Glomerular endothelial cell (primary cell): ENCODE results near the gene ANKRD12. TPM values are rescaled to one million over a fixed set of nuclear protein-coding genes. Genes with fewer than 3 reads are reported as not detected.
A peak's percentile ranks its signal among the peaks of the same experiment; 100 is the strongest.

Experiments used
- DNase-seq: peaks from one replicate; pipeline ENCODE4 v3.0.0-alpha.2; 2011; ENCODE audit warnings: low read depth, low spot score; ENCODE audit errors: extremely low read depth
- total RNA-seq: library from RNA; depleted of rRNA; stranded (reverse); fragments of >200 nt; gene quantifications from 2 replicates; pipeline ENCODE4 v1.2.3, GENCODE V29; 2015

The ANKRD12 gene
- total RNA-seq, 1 donor from 2014 or later = 16.3 TPM

GRCh38 chr18:9181275-9181674 lies 44.7 kb downstream of the ANKRD12 start:
- no peak for DNase-seq

DNA sequence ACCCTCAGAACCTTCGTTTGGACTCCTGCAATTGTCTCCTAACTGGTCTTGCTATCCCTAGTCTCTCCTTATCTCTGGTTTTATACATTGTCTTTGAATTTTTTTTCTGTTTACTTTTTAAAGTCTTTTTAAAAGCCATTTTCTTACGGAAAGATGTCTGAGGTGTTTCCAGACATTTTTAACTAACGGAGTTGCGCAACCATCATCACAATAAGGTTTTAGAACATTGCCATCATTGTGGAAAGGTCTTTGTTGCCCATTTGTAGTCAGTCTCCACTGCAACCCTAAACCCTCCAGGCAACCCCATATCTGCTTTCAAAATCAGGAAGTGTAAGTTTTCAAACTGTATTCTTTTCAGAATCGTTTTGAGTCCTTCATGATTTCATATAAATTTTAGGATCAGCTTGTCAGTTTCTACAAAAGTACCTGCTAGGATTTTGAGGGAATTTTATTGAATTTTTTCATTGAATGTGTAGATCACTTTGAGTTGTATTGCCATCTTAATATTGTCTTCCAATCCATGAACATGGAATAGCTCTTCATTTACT lies 46.3 kb downstream of the ANKRD12 start:
- no peak for DNase-seq

- DNase-seq = peak; percentile 81
Observed at GRCh38 chr18:9184998-9185613, 48.5 kb downstream of the ANKRD12 start.

GRCh38 chr18:9188359-9189231 lies 52.0 kb downstream of the ANKRD12 start:
- no peak for DNase-seq

- no peak for DNase-seq
Observed at GRCh38 chr18:9189491-9189890, 52.9 kb downstream of the ANKRD12 start.

GRCh38 chr18:9191658-9192256 lies 55.2 kb downstream of the ANKRD12 start:
- no peak for DNase-seq

GRCh38 chr18:9193031-9193430 lies 56.5 kb downstream of the ANKRD12 start:
- no peak for DNase-seq

DNA sequence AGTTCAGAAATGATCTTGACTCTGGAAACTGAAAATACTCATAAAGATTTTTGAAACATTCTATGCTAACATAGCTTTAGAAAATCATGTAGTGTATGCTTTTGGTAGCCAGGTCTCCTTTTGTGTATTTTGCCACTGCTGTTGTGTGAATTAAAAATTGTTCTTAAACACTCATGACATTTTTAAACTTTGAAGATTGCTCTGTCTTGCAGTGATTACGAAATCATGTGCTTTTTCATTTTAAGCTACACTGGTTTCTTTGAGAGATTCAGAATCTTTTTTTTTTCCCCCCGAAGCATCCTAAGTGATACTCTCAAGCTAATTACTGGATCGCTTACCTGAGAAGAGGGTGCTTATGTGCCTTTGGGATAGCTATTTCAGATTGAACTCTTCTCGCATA lies 60.0 kb downstream of the ANKRD12 start:
- no peak for DNase-seq

- DNase-seq = no peak
Observed at GRCh38 chr18:9199681-9200080, 63.1 kb downstream of the ANKRD12 start.

DNA sequence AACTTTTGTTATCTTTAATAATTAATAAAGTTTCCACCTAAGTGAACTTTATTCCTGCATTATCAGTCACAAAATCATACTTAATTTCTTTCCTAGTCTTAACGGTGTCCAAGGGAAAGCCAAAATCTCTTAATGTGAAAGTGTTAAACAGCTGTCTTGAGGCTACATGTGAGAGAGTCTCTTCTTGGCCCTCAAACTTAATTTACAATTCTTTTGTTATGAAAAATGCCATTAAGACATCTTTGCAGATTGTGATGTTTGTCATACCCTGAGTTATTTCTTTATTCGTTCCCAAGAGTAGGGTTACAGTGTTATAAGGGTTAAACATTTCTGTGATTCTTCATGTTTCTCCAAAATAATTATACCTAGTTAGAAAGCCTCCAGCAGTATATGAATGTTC lies 64.6 kb downstream of the ANKRD12 start:
- no peak for DNase-seq

DNA sequence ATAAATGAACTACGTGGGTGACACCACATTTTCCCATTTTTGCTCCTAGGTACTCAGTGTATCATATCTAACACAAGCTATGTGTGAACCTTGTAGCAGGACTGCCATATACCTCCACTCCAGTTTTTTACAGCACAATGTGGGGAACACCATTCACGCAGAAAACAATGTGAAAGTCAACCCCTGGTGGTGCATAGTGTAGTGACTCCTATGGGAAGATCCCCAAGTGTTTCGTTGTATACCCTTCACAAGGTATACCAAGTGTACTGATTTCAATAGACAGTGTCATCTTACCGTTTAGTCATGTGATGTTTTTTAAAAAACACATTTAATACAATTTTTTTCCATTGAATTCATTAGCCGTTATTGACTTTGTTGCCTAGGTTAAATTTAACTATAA lies 68.1 kb downstream of the ANKRD12 start:
- DNase-seq = no peak

DNA sequence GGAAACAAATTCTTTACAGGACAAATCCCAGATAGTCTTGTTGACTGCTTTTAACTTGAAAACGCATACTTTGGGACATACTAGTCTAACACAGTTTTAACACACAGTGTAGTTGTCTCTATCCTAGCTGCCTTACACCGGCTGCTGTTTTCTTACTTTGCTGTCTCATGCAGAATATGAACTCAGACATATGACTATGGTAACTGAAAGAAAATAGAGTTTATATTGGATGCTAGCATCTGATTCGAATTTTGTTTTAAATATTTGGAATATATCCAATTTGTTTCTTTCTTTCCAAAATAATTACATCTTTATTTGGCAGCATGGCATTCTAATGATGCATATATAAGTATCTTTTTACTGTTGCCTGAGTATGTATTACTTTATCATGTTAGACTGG lies 69.8 kb downstream of the ANKRD12 start:
- no peak for DNase-seq

- no peak for DNase-seq
Observed at GRCh38 chr18:9209279-9209678, 72.7 kb downstream of the ANKRD12 start.

GRCh38 chr18:9210966-9211365 lies 74.4 kb downstream of the ANKRD12 start:
- no peak for DNase-seq

DNA sequence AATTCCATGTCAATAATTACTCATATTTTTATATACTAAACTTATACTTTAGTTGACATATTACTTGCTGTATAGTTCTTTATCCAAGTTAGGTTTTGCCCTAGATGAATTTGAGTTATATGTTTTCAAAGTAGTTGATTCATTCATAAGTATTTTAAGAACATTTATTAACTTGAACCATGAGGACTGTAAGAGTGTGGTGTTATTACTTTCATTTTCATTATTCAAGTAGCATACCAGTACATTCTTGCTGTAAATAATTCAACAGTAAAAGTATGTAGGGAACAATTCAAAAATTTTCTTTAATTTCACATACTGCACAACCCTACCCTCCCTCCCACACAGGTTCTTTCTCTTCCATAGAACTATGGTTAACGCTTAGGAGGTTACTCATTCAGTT lies 75.4 kb downstream of the ANKRD12 start:
- DNase-seq = no peak

DNA sequence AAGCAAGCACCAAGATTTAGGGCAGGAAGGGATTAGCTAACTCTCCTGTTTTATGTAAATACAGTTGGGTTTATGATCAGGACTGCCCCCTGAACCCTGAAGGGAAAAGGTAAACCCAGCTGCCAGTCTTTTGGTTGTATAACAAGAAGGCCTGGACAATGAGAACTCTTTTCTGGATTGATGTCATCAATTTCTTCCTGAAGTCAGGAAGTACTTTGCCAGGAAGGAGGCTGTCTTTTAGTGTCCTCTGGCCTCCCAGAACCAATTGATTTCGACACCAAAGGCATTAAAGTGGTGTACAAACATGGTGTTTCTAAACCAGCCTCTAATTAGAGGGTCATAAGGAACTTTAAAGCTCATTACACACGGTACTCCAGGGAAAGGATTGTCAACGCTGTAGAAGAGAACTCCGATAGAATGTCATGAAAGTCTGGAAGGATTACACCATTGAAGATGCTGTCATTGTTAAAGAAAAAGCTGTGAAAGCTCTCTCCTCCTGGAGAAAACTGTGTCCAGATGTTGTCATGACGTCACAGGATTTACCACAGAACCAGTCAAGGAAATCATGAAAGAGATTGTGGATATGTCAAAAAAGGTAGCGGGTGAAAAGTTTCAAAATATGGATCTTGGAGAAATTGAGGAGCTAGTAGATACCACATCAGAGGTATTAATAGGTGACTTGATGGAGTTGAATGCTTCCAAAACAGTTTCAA lies 78.8 kb downstream of the ANKRD12 start:
- no peak for DNase-seq

DNA sequence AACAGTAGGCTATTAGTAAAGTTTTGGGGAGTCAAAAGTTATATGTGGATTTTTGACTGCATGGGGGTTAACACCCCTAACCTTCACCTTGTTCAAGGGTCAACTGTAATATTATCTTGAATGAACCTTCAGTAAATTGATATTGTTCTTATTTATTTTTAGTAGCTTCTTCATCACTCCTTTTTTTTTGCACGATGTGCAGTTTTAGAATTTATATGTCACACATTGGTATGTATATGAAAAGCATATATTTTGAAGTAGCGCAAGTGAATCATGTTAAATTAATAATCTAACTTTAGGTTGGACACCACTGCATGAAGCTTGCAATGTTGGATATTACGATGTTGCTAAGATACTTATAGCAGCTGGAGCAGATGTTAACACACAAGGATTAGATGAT lies 79.9 kb downstream of the ANKRD12 start:
- DNase-seq = no peak

DNA sequence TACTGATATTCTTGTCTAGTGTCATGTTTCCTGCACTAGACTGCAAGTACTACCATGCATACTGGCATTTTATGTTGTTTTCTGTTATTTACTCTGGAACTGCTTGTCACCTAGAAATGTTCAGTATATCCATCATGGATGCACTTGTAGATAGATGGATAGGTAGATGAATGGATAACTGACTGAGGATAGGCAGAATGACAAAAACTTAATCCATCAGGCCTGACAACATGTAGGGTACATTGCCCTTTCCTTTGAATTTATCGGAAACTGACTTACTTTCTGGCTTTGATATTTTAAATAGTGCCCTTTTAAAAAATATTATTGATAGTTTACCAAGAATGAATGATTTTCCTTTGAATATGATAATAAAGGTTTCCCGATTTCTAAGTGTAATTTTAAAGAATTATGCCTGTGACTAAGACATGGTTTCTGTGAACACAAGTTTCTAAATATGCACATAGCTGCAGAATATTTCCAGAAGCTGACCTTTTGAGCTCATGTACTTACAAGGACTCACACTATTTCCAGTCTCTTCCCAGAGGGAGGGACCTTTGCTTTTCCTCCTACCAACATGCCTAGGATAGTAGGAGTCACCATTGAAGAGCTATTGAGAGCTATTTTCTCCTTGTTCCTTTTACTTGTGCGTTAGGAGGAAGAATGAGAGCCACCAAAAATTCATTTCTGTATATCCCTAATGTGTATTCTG lies 81.3 kb downstream of the ANKRD12 start:
- DNase-seq = no peak

GRCh38 chr18:9221040-9221439 lies 84.5 kb downstream of the ANKRD12 start:
- DNase-seq = no peak

DNA sequence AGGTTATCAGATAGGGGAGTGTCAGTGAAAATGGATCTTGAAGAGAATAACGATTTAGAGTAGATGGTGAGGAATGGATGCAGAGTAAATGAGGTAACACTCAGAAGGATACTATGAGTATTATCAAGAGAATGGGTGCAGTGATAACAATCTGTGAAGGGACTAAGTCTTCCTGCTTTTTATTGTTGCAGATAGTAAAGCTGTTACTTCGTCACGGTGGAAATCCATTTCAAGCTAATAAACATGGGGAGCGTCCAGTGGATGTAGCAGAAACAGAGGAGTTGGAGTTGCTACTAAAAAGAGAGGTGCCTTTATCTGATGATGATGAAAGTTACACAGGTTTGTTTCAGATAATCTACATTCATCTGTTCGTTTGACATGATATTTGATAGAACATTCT lies 85.1 kb downstream of the ANKRD12 start:
- no peak for DNase-seq
